HFFc6 (cell line): Measurements from ENCODE around the gene FKBP15. TPM values are rescaled to one million over a fixed set of nuclear protein-coding genes. Genes with fewer than 3 reads are reported as not detected.
"Not testable (repeated sequence)": the region's sequence is repeated elsewhere in the genome, so short reads cannot be mapped to it uniquely, and the experiment has no call there.

Experiments used
- DNase-seq: peaks from one replicate; pipeline ENCODE4 v3.0.0-alpha.2; 2018
- H3K27ac Mint-ChIP-seq: 2 replicates; pipeline ENCODE4 v1.8.0; 2020; ENCODE audit warnings: mild to moderate bottlenecking, mixed read lengths
- H3K27me3 Mint-ChIP-seq: 2 replicates; pipeline ENCODE4 v1.8.0; 2021; ENCODE audit warnings: mild to moderate bottlenecking, moderate library complexity, mixed read lengths; ENCODE audit not compliant: insufficient read depth
- H3K36me3 Mint-ChIP-seq: 2 replicates; pipeline ENCODE4 v1.8.0; 2021; ENCODE audit warnings: low read depth, mixed read lengths
- H3K4me1 Mint-ChIP-seq: 2 replicates; pipeline ENCODE4 v1.8.0; 2020; ENCODE audit warnings: low read depth, mixed read lengths
- H3K4me3 Mint-ChIP-seq: 2 replicates; pipeline ENCODE4 v1.8.0; 2020; ENCODE audit warnings: mild to moderate bottlenecking, moderate library complexity, mixed read lengths
- H3K9me3 Mint-ChIP-seq: 2 replicates; pipeline ENCODE4 v1.8.0; 2020; ENCODE audit warnings: mild to moderate bottlenecking, mixed read lengths
- CTCF ChIP-seq: fragments of 200-600 bp; sonication (generic); IDR thresholded peaks from 2 replicates; pipeline ENCODE4 v1.5.0; 2021; ENCODE audit warnings: antibody characterized with exemption, mild to moderate bottlenecking
- total RNA-seq, 6 experiments: library from RNA; stranded (reverse); fragmentation: NEBNext Ultra II Directional; extraction: Animal tissue kit (Norgen Biotek cat#: 25700); gene quantifications; 2 replicates in 1 of 6; 3 replicates in 5 of 6; pipeline ENCODE4 v1.2.3, GENCODE V29; 2021

The FKBP15 gene
- total RNA-seq, 6 experiments from 2014 or later = 25.2 to 29.8 (median 28.0) TPM

DNA sequence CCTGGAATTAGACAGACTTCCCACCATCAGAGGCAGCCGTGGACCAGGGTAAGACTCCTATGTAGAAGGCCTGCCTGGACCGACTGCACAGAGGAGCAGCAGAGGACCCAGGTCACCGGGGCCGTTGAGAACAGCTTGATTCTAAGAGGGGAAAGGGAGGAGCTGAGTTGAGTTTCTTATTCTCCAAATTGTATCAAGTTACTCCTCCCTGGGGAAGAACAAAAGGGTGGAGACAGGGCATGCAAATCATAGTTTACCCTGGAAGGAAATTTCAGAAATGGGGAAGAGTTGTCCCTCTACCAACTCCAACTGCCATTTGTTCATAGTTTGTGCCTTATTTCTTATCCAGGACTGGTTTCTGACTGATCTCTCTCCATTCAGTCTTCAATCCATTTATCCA lies 91.2 kb downstream of the FKBP15 start:
- no peak for DNase-seq
- H3K4me1 Mint-ChIP-seq = no peaks in the 10 kb centered on the region
- no peak overlapping the region for H3K4me3 Mint-ChIP-seq
- H3K9me3 Mint-ChIP-seq = no peaks in the 10 kb centered on the region
- H3K27ac Mint-ChIP-seq = no peak overlapping the region
- no peak for TF ChIP-seq CTCF
- peaks cover 17% of the 10 kb centered on the region for H3K27me3 Mint-ChIP-seq
- no peaks in the 10 kb centered on the region for H3K36me3 Mint-ChIP-seq

- Mint-ChIP-seq H3K4me3 (no peak overlapping the region), H3K4me1 (no peaks in the 10 kb centered on the region), H3K9me3 (no peaks in the 10 kb centered on the region)
Measured at GRCh38 chr9:113129466-113129865, 91.6 kb downstream of the FKBP15 start.

GRCh38 chr9:113125386-113126035 lies 95.6 kb downstream of the FKBP15 start:
- Mint-ChIP-seq H3K4me1 (no peaks in the 10 kb centered on the region), H3K4me3 (no peak overlapping the region), H3K9me3 (no peaks in the 10 kb centered on the region), H3K27ac (no peak overlapping the region), H3K27me3 (peaks cover 18% of the 10 kb centered on the region), H3K36me3 (no peaks in the 10 kb centered on the region)
- no peak for TF ChIP-seq CTCF
- no peak for DNase-seq

More at GRCh38 chr9:113129466-113129865, 91.6 kb downstream of the FKBP15 start:
- Mint-ChIP-seq H3K27me3 (peaks cover 18% of the 10 kb centered on the region), H3K36me3 (no peaks in the 10 kb centered on the region), H3K27ac (no peak overlapping the region)
- TF ChIP-seq CTCF = no peak
- no peak for DNase-seq

DNA sequence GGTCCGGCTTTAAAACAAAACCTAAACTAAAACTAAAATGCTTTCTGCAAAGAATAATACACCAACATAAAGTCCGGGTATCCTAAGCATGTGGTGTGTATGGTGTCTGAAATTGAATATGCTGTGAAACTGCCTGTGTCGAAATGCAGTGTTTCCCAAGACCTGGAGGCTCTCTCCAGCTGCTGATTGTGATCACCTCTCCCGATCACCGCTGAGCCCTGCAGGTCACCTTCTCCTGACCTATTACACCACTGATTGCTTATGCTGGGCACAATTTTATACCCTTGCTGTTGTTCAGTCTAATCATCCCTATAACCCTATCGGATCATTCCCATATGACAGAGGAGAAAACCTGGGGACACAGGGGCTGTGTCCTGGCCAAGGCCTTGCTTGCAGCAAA lies 102.2 kb downstream of the FKBP15 start:
- not testable (repeated sequence) for H3K9me3 Mint-ChIP-seq, H3K36me3 Mint-ChIP-seq

More for the DNA sequence above, 102.2 kb downstream of the FKBP15 start:
- H3K4me3 Mint-ChIP-seq, DNase-seq, H3K27ac Mint-ChIP-seq, H3K4me1 Mint-ChIP-seq, H3K27me3 Mint-ChIP-seq: not testable (repeated sequence)

Other genes starting within 250 kb of the FKBP15 start
- gene ZNF883, start 209.1 kb downstream of the FKBP15 start, total RNA-seq = 1 to 10 TPM; 3.5 to 7.6 (median 6.3) TPM
- 1 to 10 TPM; 1.8 to 2.6 (median 2.2) TPM for gene ZFP37, start 164.6 kb downstream of the FKBP15 start, total RNA-seq
- gene SLC31A2, start 70.3 kb downstream of the FKBP15 start, total RNA-seq = 10 to 100 TPM in 1 of 6 experiments, 1 to 10 TPM in 5; 7.5 to 11.3 (median 9.4) TPM
- gene SLC31A1, start 267 bp upstream of the FKBP15 start, total RNA-seq = 10 to 100 TPM; 31.8 to 39.6 (median 36.7) TPM
- gene CDC26, start 54.3 kb upstream of the FKBP15 start, total RNA-seq = 10 to 100 TPM; 27.9 to 37.3 (median 32.9) TPM
- gene PRPF4, start 54.4 kb upstream of the FKBP15 start, total RNA-seq = 10 to 100 TPM; 24.5 to 32.8 (median 29.4) TPM
- gene RNF183, start 82.1 kb upstream of the FKBP15 start, total RNA-seq = not detected
- 1 to 10 TPM in 4 of 6 experiments, under 1 TPM in 2; 0.84 to 1.6 (median 1.0) TPM for gene WDR31, start 119.0 kb upstream of the FKBP15 start, total RNA-seq
- not detected for gene BSPRY, start 128.3 kb upstream of the FKBP15 start, total RNA-seq
- gene HDHD3, start 155.7 kb upstream of the FKBP15 start, total RNA-seq = 1 to 10 TPM; 3.3 to 4.8 (median 3.8) TPM
- gene ALAD, start 180.0 kb upstream of the FKBP15 start, total RNA-seq = 10 to 100 TPM; 27.8 to 31.0 (median 30.3) TPM
- 10 to 100 TPM; 33.7 to 43.9 (median 37.9) TPM for gene POLE3, start 189.4 kb upstream of the FKBP15 start, total RNA-seq
- under 1 TPM; 0.27 to 0.73 (median 0.38) TPM for gene C9orf43, start 189.5 kb upstream of the FKBP15 start, total RNA-seq
- gene RGS3, start 242.4 kb upstream of the FKBP15 start, total RNA-seq = 10 to 100 TPM; 49.7 to 57.0 (median 52.5) TPM